Cortex of kidney (tissue), 1 donor: ENCODE data around the gene SH3BGRL2.

Source experiments
- DNase-seq: peaks from one replicate; lab custom pipeline; 2025; lab: John Stamatoyannopoulos, UW

The SH3BGRL2 gene

DNA sequence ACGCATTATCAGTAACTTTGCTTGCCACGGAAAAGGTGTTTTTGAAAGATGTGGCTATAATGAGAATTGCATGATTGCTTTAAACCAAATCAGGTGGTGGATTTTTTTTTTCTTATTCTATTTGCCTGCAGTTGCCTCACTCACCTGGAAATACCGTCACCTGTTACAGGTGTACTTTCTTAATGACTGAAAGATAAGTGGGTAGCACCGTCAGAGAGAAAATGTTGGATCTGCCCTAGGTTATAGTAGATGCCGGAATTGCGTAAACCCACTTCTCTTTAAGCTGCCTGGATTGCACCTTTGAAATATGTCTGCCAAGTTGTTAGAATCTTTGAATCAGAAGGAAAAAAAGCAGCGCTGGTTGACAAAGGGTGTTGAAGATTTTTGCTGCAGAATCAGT, 68.5 kb downstream of the SH3BGRL2 start:
- DNase-seq: no peak

DNA sequence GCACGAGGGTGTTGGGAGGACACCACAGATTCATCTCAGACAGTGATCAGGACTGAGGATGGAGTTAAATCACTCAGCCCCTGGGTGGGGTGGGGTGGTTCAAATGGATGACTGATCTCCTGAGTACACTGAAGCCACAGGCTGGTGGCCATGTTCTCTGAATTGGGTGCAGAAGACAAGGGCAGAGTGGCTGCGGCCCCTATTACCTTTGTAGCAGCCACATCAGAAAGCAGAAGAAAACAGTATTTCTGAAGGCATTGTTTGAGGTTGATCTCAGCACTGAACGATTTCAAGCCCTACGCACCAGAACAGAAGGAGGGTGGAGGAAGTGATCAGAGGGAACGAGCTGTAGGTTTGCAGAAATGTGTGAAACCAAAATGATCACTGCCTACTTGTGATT, 71.6 kb downstream of the SH3BGRL2 start:
- DNase-seq: no peak

DNA sequence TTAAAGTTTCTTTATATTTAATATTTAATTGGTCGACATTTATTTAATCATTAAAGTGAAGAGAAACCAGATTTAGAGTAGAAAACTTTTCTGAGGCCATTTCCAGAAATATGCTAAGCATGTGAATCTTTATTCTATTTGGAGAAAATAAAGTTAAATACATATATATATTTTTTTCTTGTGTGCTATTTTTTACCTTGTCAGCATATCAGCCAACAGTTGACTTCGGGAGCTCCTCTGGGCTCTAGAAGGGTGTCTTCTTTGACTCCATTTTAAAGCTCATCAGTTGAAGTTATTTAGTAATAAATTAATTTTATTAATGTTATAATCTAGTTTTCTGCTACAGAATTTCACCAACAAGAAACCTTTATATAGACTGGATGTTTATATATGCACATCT, 73.1 kb downstream of the SH3BGRL2 start:
- no peak for DNase-seq

DNA sequence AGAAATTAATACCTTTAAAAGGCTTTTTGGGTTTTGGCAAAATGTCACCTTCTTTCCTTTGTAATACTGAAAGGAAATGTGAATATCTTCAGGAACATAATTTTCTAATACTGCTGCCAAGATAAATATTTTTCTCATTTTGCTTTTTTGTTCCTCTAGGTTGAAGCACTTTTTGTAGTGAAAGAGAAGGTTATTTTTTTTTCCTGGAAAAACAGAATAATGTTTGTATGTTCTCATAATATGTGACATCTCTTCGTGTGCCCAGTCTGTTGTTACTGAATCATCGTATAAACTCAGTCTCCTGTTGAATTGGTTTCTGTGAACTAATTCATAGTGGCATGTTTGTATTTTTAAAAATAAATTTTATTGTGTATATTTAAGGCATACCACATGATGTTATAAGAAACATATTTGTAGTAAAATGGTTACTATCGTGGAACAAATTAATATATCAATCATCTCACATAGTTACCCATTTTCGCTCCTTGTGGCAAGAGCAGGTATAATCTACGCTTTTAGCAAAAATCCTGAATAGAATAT, 74.4 kb downstream of the SH3BGRL2 start:
- no peak for DNase-seq

DNA sequence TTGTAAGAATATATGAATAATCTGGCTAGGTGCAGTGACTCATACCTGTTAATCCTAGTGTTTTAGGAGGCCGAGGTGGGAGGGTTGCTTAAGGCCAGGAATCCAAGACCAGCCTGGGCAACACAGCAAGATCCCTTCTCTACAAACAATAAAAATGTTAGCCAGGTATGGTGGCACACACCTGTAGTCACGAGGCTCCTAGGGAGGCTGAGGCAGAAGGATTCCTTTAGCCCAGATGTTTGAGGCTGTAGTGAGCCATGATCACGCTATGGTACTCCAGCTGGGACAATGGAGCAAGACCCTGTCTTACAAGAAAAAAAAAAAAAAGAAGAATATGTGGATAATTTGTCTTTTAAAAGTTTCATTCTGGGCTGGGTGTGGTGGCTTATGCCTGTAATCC, 75.4 kb downstream of the SH3BGRL2 start:
- no peak for DNase-seq

DNA sequence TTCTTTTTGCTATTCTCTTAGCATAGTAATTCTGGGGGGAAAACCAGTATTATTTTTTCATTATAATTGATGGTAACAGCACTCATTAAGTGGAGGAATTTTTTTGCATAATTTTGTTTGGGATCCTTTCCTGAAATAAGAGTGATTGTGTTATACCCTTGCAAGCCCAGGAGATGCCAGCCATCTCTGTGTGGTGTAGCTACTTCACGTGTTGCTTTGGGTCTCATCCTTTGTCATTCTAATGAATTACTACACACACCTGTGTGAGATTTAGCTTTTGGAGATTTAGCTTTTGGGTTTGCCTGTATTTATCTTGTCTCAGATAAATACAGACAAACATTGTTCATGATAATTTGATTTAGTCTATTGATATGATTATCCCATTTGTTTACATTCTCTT, 76.5 kb downstream of the SH3BGRL2 start:
- no peak for DNase-seq

DNA sequence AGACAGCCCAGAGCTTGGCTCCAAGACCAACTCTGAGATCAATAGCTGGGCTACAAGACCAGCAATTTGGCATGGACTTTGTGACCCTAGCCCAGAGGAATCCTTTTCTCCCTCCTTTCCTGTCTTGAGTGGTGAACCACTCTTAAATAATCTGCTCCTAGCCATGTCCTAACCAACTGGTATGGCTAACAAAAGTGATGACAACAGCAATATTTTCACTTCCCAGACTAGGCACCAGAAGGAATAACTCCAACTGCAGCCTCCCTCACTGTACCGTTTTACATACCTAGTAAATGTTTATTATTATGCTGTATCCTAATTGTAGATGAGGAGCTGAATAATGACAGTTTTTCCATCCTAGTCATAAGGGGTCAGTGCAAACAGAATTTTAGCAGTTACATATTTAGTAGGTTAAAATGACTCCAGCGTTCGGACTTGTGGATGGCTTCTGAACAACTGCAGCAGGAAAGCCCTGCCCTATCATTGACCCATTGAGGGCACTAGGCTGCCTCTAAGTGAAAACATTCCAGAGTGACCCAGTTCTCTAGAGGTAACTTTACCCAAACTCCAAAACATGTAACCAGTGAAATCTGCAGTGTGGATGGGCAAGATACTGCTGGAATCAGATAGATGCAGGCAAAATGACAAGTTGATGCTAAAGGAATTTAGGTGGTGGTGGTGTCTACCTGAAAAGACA, 77.1 kb downstream of the SH3BGRL2 start:
- DNase-seq: no peak

DNA sequence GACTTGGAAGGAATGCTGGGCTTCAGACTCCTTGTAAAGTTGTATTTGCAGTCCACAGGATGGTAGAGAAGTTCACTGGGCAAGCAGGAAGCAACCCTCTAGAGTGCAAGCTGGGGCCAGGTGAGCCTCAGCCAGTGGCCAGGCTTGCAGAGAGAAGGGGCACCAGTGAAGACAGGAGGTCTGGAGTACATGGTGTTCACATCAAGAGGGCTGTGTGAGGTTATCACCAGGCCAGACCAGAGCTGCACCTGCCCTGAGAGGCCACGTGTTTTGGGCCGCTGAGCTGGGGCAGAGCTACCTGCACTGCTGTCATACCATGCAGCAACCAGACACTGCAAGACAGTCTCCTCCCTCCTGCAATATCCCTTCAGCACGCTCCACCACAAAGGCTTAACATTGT, 79.0 kb downstream of the SH3BGRL2 start:
- DNase-seq: no peak

DNA sequence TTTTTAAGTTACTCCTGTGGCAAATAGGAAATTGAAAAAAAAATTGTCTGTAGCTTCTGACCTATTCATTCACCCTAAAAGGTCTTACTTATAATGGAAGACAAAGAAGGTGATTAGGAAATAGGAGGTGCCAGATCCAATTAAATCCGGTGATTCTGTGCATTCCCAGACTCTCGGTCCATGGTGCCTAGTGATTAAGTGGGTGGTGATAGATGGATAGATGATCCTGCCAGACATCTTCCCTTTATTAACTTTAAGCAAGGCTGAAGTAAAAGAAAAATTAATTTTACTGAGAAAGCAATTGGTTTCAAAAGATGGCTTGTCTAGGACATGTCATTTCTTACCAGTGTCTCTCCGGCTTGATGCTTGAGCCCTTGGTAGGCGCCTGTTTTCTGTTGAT, 80.0 kb downstream of the SH3BGRL2 start:
- no peak for DNase-seq

DNA sequence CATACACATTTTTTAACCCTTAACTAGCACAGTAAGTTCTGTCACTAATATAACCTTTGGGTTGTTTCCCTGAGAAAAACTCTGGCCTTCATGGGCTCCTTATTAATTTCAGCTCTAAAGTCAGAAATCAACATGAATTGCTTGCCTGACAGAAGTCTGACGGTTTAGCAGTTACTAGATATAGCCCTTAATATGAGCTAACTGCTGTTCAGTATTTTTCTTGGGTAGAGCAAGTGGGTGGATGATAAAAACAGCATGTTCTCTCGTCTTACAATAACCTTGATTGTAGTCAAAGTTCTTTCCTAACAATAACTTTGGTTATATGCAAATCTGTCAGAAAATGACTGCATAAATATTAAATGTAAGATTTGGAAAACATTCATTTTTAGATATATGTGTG, 81.0 kb downstream of the SH3BGRL2 start:
- DNase-seq: no peak

DNA sequence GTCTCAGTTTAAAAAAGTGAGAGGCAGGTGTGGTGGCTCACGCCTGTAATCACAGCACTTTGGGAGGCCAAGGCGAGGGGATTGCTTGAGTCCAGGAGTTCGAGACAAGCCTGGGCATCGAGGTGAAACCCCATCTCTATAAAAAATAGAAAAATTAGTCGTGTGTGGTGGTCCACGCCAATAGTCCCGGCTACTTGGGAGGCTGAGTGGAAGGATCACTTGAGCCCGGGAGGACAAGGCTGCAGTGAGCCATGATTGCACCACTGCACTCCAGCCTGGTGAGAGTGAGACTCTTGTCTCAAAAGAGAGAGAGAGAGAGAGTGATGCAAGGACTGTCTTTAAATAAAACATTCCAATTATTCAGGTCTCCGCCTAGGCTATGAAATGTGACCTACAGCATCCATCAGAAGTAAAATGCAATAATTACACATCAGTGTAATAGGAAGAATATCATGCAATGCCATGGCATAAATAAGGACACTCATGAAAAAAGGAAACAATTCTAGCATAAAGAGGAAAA, 81.5 kb downstream of the SH3BGRL2 start:
- no peak for DNase-seq

DNA sequence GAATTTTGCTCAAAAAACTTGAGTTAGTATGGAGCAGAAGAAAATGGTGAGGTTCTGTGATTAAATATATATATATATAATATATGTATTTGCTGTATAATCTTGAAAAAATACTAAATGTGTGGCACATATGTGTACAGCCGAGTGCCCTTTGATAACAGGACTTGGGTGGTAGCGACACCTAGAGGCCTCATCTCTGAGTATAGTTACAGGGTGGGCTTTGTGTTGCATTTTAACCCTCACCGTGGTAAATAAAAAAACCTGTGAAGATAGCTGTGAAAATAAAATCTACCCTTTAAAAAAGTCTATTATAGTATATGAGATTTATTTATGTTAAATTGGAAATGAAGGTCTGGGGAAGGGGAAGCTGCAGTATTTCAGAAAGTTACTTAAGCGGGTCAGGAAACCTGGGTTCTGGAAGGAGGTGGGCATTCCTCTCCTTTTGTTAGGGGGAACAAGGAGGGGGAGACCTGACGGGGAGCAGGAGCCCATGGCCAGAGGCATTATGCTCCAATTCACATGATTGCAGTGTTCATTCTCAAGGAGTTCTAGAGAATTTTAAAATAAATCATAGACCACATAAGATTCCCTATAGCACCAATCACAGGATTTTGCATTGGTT, 82.7 kb downstream of the SH3BGRL2 start:
- no peak for DNase-seq

DNA sequence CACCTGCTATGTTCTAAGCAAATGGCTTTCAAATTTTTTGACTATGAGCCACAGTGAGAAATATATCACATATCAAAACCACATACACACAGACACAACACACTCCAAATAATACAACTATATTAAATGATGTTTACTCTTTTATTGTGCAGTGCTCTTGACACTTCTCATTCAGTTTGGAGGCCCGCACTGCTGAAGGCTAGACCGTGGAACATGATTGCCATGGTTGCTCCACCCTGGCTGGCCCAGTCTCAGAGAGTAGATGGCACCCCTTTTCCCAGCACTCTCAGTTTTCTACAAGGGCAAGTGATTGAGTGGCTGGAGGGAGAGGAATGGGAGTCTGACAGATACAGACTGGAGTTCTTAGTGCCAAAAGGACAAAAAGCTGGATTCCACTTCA, 86.9 kb downstream of the SH3BGRL2 start:
- DNase-seq: no peak

DNA sequence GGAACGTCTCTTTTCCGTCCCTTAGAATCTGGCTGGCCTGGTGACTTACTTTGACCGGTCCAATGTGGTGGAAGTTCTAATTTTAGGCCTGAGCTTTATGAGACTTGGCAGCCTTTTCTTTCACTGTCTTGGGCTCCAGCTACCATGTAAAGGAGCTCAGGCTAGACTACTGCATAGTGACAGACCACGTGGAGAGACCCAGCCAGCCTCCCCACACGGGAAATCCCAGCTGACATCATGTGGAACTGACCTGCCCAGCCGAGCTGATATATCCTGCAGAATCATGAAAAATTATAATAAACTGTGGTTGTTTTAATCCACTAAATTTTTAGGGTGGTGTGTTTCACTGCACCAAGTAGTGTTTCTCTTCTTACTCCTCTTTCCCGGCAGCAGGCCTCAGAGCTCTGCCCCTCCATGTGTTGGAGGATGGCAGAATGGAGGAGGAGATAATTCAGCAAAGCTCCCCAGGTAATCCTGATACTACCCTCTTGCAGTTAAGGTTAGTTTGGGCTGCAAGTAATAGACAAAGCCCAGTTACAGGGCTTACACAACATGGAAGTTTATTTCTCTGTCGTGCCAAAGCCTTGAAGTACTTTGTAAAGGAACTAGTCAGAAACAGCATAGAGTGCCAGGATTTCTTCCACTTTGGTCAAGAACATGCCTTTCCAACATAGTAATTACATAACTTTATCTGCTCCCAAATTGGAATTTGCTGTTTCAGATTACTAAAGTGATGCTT, 87.5 kb downstream of the SH3BGRL2 start:
- no peak for DNase-seq

DNA sequence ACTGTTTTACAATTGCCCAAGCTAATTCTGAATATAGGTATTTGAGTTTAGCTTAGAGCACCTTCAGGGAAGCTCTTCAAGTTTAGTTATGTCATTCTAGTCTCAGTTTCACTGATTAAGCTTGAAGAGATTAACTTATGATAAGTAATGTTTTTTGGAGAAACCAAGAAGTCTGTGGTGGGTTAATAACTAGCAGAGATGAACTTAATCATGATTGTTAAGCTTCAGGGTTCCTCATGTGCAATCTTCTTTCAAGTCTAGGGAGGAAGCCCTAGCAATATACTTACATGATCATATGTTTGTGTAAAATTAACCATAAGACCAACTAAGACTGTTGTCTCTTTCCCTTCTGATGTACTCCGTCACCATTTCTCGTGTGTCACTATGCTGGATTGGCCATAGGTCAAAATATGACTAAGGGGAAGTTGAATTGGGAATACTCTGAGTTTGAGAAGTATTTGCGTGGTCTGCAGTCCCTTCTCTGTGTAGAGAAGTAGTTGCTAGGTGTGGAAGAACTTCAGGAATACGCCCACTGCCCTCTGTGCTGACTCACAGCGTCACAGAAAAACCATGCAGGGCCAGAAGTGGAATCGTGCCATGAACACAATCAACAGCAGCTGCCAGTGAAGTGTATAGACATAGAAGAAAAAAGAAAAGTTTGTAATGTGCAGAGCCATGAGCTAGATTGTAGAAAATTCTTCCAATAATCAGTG, 88.3 kb downstream of the SH3BGRL2 start:
- DNase-seq: no peak

DNA sequence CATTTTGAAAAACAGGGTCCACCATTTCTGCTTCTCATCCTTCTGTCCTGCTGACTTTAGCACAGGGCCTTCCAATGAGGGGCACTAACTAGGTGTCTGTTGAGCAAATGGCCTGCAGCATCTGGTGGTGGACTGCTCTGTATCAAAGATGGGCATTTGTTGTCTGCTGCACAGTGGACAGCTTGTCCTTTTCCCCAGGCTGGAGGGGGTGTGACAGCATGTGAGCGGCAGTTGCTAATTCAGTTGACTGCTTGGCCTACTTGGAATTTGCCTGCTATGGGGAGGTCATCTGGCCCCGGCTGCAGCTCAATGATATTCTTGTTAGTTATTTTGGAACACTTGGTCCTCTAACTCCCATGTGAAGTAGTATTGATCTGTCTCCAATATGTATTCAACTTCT, 93.7 kb downstream of the SH3BGRL2 start:
- DNase-seq: no peak

DNA sequence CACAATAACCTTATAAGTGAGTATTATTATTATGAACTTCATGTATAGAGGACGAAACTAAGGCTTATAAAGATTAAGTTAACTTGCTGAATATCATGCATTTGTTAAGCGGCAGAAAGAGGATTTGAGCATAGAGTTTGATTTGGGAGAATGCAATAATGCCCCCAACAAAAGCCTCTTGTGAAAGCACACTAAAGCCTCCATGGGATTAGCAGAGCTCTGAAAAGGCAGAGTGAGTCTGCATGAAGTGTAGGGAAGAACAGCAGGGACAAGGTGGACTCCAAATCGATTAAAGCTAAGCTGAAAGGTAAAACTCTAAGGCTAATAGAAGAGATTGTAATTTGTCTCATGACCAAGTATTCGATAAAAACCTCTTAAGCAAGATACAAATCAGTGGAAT, 100.3 kb downstream of the SH3BGRL2 start:
- no peak for DNase-seq

DNA sequence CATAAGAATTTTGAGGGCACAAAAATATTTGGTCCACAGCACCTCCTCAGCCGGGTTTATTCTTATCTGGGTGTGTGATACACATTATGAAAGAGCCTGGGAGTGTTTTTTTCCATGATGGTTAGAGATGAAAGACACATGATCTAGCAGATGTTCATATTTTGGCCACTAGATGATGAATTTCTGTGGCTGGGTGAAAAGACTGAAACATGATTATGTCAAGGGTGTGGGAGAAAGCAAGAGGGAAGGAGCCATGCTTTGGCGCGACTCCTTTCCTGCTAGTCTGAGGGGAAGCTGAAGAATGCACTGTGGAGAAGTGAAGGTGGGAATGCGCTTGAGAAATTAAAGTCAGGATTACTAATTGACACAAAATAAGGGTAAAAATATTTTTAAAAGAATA, 102.3 kb downstream of the SH3BGRL2 start:
- no peak for DNase-seq

DNA sequence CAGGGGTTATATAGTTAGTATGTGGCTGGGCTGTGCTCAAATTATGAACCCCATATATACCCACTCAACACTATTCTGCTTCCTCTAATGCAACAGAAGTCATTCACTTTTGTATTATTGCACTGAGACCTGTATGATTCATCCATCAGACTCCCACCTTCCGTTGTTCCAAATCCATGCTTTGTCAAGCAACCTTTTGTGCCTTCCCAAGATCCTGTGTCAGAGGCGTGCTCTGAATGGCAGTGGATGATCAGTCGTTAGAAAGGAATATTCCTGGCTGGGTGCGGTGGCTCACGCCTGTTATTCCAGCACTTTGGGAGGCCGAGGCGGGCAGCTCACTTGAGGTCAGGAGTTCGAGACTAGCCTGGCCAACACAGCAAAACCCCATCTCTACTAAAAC, 103.2 kb downstream of the SH3BGRL2 start:
- DNase-seq: no peak

DNA sequence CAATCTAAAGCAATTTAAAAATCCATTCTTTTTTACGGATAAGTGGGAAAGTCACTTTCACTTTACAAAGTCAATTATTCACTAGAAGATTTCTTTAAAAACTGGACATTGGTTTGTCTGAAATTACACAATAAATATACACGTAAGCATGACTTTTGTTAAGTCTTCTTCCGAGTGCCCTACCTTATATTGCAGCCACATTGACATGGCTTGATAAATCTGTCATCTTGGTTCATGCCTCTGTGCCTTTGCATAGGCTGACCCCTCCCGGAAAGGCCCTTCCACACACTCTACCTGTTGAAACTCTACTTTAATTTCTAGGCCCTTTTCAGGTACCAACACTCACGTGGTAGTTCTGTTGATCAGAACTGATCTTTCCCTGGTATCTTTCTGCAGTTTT, 104.1 kb downstream of the SH3BGRL2 start:
- no peak for DNase-seq

DNA sequence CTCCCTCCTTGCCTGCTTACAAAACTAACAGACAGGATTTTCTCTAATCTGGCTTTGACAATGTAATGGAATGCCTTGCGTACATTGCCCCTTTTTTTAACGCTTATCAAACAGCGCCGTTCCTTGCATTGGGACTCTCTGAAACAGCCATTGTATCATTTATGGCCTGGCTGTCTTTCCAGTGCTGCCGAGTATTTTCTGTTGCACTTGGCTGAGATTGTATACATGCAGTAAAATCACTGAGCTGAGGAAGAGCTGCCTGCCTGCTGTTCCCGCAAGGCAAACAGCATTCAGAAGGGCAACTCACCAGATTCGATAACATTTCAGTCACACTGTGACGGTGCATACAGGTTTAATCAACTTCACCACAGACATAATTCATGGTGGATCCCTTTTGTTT, 106.0 kb downstream of the SH3BGRL2 start:
- DNase-seq: no peak

DNA sequence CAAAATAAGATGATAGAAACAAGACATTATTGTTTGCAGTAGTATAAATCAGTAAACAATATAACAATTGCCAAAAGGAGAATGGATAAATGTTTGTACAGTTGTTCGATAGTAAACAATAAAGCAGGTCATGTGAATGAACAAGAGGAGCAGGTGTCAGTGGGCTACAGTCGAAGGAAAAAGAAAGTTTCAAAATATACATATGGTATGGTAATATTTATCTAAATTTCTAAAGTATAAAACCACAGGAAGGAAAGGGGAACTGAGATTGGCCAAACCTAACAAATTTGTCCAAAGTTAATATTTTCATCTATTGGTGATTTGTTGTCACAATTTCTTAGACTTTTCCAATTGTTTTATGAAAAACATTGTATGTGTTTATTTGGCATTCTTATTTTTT, 110.9 kb downstream of the SH3BGRL2 start:
- DNase-seq: no peak
